Stimulated activated CD4-positive, alpha-beta T cell treated with anti-CD3 and anti-CD28 coated beads, Interleukin-2, amount 100 ng/mL, for 48 hours (primary cell): ENCODE data around the gene NFKB2.

Source experiments
- DNase-seq, 2 donors: peaks; one replicate each; pipeline ENCODE4 v3.0.0-alpha.2; 2020

NFKB2 gene

DNA sequence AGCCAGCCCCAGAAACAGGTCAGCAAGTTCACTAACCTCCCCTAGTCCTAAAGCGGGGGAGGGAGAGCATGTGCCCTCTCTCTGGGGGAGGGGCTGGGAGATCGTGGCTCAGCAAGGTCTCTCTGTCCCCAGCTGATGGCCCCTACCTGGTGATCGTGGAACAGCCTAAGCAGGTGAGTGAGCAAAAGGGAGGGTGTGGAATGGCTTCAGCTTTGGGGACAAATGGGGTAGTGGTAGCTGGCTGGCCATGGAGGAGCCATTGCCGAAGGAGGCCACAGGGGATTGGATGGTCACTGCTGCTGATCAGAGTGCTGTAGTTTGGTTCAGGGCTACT is 779 bp downstream of the NFKB2 start:
- DNase-seq: no peak

DNA sequence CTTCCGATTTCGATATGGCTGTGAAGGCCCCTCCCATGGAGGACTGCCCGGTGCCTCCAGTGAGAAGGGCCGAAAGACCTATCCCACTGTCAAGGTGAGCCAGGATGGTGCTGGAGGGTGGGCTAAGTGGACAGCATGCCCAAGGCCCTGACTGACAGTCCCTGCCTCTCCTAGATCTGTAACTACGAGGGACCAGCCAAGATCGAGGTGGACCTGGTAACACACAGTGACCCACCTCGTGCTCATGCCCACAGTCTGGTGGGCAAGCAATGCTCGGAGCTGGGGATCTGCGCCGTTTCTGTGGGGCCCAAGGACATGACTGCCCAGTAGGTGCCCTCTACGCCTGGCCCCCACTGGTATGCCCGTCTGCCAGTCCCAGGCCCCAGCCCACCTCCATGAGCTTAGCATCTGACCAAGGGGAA is 1.2 kb downstream of the NFKB2 start:
- DNase-seq: no peak

DNA sequence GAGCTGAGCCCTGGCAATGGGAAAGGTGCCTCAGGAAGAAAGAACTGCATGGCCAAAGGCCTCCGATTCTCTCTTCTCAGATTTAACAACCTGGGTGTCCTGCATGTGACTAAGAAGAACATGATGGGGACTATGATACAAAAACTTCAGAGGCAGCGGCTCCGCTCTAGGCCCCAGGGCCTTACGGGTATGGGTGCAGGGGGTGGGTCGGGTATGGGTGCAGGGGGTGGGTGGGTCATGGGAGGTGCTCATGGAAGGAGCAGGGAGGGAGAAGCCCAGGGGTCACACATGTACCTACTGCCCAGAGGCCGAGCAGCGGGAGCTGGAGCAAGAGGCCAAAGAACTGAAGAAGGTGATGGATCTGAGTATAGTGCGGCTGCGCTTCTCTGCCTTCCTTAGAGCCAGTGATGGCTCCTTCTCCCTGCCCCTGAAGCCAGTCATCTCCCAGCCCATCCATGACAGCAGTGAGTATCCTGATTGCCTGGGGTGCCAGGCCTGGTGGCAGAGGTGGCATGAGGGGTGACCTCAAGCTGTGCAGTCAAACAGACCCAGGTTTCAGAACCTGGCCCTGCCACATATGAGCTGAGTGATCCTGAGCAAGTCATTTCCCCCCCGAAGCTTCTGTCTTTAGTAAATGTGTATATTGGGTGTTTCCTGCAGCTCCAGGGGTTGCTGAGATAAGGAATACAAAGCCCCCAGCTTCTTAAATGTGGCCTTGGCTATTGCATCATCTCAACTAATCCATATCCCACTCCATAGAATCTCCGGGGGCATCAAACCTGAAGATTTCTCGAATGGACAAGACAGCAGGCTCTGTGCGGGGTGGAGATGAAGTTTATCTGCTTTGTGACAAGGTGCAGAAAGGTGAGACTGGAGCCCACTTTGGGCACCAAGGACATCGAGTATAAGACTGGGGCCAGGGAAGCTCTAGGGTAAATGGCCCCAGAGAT is 2.0 kb downstream of the NFKB2 start:
- DNase-seq: no peak

- DNase-seq: no peak
Measured at GRCh38 chr10:102398172-102399020, 2.9 kb downstream of the NFKB2 start.

GRCh38 chr10:102399217-102400021 is 3.9 kb downstream of the NFKB2 start:
- DNase-seq: peak; percentile 81 to 88

DNA sequence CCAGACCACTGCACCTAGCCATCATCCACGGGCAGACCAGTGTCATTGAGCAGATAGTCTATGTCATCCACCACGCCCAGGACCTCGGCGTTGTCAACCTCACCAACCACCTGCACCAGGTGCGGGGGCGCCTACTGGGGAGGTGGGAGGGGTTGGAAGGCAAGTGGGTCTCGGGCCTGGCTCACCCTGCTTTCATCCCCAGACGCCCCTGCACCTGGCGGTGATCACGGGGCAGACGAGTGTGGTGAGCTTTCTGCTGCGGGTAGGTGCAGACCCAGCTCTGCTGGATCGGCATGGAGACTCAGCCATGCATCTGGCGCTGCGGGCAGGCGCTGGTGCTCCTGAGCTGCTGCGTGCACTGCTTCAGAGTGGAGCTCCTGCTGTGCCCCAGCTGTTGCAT is 4.6 kb downstream of the NFKB2 start:
- DNase-seq: no peak

DNA sequence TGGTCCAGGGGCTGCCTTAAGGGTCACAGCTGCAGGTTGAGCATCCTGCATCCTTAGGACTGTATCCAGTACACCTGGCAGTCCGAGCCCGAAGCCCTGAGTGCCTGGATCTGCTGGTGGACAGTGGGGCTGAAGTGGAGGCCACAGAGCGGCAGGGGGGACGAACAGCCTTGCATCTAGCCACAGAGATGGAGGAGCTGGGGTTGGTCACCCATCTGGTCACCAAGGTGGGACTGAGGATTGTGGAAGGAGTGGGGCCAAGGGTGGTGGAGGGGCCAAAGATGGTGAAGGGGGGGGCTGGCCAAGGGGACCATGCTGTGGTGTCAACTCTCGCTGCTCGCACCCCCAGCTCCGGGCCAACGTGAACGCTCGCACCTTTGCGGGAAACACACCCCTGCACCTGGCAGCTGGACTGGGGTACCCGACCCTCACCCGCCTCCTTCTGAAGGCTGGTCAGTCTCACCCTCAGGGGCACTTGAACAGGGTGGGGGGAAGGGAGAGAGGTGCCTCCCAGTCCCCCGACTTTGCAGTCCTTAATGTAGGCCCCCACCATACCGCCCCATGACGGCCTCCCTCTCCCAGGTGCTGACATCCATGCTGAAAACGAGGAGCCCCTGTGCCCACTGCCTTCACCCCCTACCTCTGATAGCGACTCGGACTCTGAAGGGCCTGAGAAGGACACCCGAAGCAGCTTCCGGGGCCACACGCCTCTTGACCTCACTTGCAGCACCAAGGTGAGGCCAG is 5.3 kb downstream of the NFKB2 start:
- no peak for DNase-seq

GRCh38 chr10:102401342-102401654 is 5.8 kb downstream of the NFKB2 start:
- no peak for DNase-seq

- DNase-seq: no peak
Measured at GRCh38 chr10:102401735-102402511, 6.4 kb downstream of the NFKB2 start.

GRCh38 chr10:102402512-102402896 is 7.0 kb downstream of the NFKB2 start:
- no peak for DNase-seq

DNA sequence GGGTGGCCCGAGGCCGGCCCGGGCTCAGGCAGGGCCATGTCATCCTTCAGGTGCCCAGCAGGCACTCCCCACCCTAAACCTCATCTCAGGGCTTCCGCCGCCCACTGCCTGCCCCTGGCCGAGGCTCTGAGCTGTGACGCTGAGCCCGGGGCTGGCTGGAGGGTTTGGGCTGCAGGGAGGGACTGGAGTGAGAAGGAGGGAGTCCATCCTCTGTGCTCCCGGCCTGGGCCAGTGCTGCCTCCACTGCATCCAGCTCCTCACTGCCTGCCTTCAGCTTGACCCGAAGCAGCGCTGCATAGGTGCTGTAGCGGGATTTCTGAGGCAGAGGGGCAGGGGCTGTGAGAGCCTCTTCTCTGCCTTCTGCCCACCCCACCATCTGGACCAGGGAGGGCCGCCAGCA is 7.6 kb downstream of the NFKB2 start:
- no peak for DNase-seq

- DNase-seq: no peak
Measured at GRCh38 chr10:102404361-102405107, 9.0 kb downstream of the NFKB2 start.

GRCh38 chr10:102405108-102405571 is 9.6 kb downstream of the NFKB2 start:
- no peak for DNase-seq

DNA sequence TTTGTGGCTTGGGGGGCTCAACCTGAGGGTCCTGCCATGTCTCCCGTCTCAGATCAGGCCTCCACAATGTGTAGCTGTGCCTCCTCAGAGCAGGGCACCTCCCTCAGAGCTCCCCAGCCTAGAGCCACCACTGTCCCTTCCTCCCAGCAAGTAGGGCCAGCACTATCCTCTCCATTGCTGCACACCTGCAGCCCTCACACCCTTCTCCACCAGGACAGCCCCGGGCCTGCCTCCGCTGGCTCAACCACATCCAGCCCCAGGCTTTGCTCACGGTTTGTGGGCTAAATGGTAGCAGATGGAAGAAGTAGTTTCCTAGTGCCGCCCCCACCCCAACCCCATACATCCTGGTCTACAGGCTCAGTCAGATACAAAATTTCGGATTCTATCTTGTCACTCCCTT is 10.1 kb downstream of the NFKB2 start:
- no peak for DNase-seq

GRCh38 chr10:102406815-102407214 is 11.3 kb downstream of the NFKB2 start:
- DNase-seq: no peak

DNA sequence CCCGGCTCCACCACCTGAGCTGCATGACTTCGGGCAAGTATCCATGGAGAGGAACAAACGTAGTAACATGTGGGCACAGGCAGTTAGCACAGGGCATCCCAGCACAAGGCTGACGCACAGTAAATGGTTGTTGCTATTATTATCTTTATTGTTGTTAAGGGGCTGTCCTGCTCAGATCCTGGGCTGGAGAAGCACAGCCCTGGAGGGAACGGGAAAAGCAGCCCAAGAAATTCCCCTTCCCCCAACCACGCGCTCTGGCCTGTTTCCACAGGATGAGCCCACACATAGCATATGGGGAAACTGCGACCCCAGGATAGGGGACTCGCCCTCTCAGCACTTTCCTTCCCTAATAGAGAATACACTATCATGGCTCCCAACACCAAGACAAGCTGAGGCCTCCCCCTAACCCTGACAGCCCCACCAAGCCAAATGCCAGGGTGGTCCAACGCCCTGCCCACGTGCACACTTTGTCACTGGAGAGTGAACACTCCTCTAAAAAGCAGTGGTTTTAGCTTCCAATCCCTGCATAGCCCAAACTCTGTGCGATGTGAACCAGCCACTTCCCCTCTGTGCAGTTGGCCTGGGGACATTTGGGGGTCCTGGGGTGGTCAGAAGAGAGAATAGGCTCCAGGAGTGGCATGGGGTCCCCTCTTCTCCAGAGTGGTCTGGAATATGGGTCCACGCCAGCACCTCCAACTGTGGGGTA is 12.1 kb downstream of the NFKB2 start:
- no peak for DNase-seq

DNA sequence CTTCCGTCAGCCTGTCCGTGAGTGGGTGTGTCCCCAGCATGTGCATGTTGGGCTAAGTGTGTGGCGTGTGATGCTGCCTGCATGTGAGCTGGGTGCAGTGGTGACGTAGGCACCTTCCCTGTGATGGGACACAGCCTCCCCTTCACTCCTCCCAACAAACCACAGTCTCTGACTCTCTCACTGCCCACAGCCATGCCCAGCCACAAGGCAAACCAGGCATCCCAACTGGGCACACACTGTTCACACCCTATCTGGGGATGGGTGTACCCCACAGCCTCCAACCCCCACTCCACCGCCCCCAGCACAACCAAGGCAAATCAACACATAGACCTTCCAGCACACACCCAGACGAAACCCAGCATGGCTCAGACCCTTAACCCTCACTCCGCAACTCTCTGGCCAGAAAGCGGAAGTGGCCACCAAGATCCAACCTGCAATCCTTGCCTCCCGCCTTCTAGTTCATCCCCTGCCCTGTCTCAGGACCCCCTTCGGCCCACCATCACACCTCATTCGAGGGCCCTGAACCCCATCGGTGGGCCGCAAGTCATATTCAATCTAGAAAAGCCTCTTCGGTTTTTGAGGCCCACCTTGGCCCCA is 12.7 kb downstream of the NFKB2 start:
- DNase-seq: no peak

- DNase-seq: peak; percentile 62 to 77
Measured at GRCh38 chr10:102408728-102409603, 13.5 kb downstream of the NFKB2 start.
